ENCODE data around the gene MAPRE3.
A peak's percentile ranks its signal among the peaks of the same experiment; 100 is the strongest.

The MAPRE3 gene

DNA sequence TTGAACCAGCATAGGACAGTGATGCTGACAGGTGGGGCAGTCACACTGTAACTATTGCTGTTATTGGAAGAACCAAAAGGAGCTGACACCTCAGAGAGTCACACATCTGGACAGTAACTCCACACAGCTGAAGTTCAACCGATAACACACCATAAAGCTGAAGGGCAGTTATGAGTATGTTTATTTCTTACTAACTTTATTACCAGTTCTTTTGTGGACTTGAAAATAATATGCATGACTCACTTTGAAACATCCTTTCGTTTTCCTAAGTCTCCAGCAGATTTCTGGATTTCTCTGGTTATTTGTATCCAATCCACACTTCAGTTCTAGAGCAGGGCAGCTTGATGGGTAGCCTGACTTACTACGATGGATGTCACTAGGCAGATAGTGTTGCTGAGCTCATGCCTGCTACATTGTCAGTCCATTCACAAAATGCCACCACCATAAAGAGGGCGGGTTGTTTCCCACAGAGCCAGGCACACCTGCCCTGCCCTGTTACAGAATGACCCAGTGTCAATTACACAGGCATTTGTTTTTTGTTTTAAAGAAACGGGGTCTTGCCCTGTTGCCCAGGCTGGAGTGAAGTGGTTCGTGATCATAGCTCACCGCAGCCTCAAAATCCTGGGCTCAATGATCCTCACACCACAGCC is 72.7 kb downstream of the MAPRE3 start:
- no peak for DNase-seq

DNA sequence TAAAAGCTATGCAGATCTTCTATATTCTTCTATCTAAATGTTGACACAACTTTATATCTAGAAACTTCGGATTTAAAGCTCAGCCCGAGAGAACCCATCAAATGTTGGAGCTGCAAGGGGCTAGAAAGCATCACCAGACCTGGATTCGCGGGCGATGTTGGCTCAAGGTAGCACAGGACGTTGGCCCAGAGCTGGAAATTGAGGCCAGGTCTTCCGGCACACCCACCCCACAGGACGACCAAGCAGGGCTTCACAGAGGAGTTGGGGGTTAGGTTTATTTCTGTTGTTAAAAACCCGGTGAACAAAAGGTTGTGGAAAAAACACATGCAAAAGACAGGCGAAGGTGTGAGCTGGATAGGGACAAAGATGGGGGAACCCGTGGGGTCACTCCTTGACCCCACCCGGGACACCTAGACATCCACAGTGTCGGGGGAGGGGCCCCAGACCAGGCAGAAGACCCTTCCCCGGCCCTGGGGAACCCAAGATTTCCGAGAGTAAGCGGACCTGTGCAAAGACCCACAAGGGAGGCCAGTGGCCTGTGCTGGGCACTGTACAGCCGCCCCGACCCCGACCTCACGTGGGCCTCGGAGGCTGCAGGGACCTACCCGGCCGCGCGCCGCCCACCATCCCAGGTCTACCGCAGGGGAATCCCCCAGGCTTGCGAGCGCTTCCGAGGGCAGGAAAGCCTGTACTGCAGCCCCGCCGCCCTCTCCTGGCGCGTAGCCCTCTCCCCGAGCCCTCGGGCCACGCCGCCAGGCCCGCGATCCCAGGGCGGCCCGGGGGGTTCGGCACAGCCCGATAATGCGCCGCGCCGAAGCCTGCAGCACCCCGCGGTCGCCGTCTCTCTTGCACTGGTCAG is 79.2 kb downstream of the MAPRE3 start:
- peak in 1 of 2 donors; percentile 24 for DNase-seq

DNA sequence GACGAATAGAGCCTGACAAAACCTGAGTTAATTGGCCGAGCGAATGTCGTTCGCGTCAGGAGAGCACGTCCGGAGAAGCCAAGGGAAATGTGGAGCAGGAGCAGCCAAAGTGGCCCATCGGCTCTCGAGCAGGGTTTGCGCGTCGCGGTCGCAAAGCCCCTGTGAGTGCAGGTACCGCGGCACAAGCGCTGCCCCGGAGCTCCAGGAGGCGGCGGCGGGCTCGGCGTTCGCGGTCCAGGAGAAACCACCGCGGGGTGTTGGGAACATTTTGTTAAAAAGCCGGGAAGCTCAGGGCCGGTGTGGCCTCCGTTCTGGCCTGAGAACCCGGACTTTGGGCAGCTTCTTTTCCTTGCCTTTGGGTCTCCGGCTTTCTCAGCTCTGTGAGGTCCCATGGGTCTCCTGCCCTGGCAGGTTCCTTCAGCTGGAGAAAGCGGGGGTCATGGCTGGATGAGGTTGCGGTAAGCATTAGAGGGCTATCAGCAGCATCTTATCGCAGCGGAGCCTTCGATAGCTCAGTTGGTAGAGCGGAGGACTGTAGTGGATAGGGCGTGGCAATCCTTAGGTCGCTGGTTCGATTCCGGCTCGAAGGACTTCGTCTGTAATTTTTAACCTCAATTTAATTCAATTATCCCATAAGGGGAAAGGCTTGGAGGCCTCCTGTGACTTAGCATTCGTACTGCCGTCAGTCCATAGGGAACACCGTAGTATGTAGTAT is 80.0 kb downstream of the MAPRE3 start:
- DNase-seq, result peak; percentile 87 to 94

DNA sequence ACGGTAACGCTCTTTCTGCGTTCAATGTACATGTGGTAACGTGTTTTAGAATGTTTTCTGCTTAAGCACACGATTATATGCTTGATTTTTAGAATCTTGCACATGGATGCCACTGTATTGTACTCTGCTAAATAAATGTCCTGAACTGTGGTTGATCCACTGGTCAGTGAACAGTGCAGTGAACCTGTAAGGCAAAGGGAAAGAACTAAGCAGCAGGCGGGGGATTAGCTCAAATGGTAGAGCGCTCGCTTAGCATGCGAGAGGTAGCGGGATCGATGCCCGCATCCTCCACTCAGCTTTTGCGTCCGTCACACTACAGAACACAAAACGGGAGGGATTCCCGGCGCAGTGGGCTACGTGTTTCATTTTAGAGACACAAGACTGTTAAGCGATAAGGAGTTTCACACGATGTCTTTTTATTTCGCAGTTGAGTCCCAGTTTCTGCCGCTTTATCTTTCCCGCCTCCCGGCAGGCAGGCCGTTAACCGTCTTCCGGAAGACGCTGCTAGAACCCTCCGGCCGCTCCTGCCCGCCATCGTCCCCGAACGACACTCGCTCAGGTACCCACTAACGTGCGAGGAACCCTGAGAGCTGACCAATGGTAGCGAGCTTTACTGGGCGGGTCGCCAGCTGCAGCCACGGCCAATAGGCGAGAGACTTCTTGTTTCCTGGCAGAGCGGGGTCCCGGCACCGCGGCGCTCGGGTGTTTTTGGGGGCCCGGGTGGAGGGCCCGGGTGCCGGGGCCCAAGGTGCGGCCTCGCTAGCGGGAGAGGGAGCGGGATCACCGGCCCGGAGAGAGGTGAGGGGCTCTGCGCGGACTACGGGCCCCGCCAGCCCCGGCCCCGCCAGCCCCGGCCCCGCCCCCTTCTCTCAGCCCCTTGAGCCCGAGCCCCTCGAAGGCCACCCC is 80.8 kb downstream of the MAPRE3 start, which contains the start of gene AGBL5:
Gene AGBL5 (plus strand): TSS at position 673 of the 906 bp plus-strand sequence. CDS start 1,291 bp downstream, outside the sequence.
- peak; percentile 87 to 89 for DNase-seq

DNA sequence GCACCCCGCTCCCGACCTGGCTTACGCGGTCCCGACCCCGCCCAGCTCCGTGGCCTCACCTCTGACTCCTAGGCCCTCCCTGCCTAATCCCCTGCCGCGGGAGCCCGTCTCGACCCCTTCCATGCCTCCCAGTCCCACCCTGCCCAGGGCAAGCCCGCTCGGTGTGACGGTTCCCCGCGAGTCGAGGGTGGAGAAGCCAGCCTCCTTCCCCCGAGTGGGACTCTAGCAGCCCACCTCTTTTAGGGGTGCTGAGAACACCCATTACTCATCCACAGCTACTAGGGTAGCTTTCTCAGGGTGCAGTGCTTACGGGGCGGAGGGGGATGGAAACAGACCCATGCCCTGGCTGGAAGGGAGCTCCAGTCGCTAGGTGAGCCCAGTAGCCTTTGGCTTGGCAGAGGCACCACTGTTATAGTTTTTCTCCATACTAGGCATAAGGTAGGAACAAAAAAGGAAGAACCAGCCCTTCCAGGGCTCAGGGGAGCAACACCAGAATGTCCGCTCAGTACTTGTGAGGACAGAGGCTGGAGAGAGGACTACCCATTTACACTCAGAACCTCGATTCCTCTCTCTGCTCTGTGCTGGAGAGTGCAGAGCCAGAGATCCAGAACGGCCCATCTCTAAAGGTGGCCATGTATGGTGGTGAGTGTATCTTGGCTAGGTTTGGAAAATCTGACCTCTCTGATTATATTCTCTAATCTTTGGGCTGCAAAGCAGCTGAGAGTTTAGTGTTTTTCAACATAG is 81.6 kb downstream of the MAPRE3 start:
- DNase-seq, result no peak

DNA sequence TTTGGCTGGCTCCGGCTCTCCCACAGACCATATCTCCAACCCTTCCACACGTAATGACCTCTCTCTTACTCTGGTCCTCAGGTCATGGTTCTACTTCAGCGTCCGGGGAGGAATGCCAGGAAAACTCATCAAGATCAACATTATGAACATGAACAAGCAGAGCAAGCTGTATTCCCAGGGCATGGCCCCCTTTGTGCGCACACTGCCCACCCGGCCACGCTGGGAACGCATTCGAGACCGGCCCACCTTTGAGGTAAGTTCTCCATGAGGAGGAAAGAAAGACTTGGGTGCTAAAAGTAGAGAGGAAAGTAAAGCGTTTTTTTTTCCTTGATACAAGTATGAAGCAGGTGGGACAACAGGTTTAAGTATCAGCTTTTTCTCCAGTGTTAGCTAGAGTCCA is 82.9 kb downstream of the MAPRE3 start:
- DNase-seq, result no peak

DNA sequence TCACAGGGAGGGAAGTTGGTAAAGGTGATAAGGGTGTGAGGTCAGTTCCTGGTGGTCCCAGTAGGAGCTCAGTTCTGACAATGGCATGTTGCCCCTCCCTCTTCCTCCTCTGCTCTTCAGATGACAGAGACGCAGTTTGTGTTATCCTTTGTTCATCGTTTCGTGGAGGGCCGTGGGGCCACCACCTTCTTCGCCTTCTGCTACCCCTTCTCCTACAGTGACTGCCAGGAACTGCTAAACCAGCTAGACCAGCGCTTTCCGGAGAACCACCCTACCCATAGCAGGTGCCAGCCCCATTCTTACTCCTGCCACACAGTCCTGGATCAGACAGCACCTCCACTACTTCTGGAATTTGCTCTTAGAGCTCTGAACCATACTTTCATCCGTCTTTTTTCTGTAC is 83.3 kb downstream of the MAPRE3 start:
- no peak for DNase-seq

DNA sequence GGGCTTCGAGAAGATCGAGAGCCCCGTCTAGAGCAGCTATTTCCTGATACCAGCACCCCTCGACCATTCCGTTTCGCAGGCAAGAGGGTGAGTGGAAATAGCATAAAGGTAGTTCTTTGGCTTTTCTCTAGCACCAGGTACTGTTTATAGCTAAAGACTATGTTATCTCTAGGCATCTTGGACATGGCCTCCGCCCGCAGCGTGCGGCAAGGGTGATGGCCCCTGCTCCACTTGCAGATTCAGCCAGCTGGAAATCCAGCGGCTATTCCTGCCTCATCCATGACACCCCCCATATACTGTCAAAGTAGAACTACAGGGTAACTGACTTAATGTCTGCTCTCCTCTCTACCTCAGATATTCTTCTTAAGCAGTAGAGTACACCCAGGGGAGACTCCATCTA is 84.3 kb downstream of the MAPRE3 start:
- no peak for DNase-seq

DNA sequence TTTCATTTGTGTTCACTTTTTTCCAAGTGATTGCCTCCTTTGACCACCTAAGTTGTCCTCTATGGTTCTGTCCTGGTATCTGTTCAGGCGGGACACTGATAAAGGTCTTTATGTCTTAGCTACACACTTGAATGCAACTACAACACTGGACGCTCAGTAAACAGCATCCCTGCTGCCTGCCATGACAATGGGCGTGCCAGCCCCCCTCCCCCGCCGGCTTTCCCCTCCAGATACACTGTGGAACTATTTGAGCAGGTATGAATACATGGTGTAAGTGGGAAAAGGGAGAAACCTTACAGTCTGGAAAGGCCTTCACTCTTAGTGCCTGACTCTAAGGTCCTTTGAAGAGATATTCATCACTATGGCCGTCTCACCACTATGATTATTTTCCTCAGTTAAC is 86.7 kb downstream of the MAPRE3 start:
- DNase-seq, result no peak

DNA sequence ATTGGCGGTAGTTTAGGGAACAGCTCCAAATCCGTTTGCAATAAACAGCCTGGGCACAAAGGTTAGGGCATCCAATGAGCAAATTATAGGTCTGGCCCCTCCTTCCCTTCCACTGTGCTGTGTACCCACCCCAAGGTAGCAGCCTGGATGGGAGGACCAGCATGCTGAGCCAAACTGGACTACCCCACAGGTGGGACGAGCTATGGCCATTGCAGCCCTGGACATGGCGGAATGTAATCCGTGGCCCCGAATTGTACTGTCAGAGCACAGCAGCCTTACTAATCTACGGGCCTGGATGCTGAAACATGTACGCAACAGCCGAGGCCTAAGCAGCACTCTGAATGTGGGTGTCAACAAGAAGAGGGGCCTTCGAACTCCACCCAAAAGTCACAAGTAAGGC is 87.8 kb downstream of the MAPRE3 start:
- no peak for DNase-seq

DNA sequence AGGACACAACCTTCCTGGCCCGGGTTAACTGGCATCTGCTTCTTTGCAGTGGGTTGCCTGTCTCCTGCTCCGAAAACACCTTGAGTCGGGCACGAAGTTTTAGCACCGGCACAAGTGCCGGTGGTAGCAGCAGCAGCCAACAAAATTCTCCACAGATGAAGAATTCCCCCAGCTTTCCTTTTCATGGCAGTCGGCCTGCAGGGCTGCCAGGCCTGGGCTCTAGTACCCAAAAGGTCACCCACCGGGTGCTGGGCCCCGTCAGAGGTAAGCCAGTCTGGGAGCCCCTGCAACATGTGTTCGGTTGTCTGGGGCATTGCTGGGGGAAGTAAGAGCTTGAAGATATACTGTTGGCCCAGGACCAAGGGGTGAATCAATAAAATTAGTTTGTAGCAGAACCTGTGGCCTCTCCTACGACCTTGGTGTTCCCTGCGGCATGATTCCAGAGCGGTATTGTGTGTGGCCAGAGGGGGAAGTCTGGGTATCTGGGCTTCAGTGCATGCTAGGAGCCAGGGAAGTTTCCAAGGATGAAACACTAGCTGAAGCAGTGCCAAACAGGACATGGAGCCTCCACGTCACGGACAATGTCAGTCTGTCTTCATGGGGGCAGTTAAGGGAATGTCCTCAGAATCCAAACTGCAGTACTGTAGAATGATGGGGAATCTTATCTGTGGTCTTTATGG is 88.8 kb downstream of the MAPRE3 start:
- DNase-seq, result no peak

DNA sequence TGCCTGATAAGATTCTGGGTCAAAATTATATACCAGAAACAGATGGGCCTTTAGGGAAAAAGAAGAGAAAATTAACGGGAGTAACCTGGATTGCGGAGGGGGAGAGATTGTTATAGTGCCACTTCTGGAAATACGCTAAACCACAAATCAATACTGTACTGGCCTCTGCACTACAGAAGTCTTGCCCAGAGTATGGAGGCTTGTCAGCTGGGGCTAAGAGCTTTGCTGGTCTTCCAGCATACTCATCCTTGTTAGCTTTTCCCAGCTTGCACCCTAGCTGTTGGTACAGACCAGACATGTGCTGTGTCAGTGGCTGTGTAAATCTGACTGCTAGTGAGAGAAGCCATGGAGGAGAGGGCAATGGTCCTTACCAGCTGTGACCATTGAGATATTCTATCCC is 89.9 kb downstream of the MAPRE3 start:
- no peak for DNase-seq

DNA sequence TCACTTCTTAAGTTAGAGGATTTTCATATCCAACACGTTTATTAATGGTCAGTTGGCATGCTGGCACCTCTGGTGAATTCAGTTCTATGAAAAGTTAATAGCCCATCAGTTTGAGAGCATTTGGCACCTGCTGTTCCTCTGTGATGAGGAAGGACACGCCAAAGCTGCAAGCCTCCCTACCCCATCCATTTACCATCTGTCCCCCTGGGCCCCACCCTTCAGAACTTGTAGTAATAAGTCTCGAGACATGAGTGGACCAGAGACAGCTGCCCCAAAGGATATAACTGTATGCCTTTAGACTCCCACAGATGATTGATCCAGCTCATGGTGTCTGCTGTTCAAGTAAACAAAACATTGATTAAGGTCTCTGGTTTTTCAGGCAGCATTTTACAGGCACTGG is 94.7 kb downstream of the MAPRE3 start:
- DNase-seq, result no peak

DNA sequence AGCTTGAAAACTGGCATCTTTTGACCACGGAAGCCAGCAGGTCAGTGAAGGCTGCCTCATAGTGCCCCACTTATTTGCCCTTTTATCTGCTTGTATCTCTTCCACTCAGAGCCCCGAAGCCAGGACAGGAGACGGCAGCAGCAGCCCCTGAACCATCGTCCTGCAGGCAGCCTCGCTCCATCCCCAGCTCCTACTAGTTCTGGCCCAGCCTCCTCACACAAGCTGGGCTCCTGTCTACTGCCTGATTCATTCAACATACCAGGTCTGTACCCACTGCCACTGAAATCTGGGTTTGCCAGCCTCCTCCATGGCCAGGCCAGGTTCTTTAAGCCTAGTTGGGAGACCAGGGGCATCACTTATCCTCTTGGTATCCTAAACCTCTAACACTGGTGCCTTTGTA is 96.9 kb downstream of the MAPRE3 start:
- DNase-seq, result no peak

DNA sequence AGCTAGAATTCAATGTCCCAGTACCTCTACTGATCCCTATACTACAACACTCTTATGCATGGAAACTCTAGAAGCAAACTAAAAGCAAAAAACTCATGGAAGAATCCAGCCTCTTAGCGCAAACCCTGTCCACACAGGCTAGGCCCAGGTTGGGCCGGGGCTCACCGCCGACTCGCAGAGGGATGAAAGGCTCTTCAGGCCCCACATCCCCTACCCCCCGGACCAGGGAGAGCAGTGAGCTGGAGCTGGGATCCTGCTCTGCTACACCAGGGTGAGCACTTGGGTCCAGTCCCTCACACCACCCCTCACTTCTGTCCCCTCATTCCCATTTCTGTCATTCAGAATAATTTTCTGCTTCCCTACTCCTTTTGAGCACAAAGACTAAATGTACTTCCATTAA is 99.0 kb downstream of the MAPRE3 start:
- DNase-seq, result no peak

DNA sequence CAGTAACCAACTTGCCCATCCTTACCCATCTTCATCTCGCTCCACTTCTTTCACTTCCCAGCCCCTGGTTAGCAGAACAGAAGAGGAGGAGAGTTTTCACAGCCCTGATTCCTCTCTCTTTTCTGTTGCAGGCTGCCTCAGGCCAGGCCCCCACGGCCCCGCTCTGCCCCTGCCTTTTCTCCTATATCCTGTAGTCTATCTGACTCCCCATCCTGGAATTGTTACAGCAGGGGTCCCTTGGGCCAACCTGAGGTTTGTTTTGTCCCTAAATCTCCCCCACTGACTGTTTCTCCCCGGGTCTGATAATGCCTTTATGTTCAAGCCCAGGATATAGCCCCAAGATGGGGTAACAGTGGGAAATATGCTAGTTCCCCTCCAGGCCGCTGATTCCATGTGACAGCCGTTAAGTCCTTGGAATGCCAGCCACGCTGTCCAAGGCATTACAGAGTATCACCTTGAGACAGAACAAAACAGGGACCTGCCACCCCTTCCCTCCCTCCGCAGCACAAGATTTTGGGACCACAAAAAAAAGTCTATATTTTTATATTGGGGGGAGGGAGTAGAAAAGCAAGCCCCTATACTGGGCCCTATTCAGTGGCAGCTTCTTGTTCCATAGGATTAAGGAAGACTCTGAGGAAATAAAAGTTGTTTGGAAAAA is 99.7 kb downstream of the MAPRE3 start:
- DNase-seq, result no peak

DNA sequence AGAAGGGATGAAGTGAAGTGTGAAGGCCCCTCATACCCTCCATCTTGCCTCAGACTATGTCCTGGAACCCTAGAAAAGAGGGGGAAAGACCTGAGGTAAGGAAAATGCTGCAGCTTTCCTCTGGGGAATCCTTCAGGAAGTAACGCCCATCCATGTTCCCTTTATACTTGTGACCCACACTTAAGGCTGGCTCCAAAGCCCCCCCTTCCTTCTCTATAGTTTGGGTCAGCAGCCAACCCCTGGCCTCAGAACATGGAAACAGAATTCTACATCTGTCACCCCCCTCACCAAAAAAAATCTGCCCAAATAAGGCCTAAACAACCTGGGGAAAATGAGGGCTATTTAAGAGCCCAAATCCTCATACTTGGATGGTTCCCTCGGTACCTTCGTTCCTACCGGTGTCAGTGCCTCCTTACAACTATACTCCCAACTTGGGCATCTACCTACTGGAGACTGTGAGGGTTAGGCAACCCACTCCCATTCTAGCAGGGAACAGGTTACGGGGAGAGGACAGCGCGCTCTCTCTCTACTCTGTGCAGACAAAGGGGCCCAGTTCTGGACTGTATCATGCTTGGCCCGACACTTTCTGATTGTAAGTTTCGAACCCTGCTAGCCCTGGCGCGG is 100.3 kb downstream of the MAPRE3 start:
- no peak for DNase-seq

DNA sequence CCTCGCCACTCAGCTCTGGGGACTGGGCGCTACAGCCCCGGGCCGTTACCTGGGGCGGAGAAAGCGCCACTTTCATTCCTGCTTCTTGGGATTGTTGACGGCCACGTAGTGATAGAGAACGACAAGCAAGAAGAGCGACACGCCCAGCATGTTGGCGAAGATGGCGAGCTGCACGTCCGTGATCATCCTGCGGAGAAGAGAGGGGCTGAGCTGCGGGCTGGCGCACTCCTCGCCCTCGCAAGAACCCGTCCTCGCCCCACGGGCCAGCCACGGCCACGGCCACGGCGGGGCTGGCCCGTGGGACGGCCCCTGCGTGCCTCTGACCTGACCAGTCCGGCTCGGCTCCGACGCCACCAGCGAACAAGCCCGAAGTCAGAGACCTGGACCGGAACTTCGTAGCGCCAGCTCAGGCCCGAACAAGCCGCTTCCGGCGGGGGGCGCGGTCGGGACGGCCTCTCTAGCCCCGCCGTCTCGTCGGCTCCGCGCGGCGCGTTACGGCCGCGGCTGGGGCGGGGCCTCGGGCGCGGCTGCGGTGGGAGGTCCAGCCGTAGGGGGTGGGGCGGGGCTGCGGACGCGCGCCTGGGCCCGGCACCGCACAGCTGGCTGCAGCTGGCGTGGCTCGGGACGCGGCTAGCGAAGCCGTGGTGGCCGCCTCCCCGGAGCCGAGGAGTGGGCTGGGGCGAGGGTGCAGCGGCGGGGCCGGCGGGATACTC is 101.0 kb downstream of the MAPRE3 start, which contains the start of gene OST4:
Gene OST4 (minus strand): TSS at position 378 of the 713 bp plus-strand sequence.
- DNase-seq, result peak; percentile 48 to 74

Measured in bone marrow (tissue), 2 donors.